GM12873 (cell line): Measurements from ENCODE around the gene PNKP.

Experiments used
- TF ChIP-seq, protein P1 (sequence below): IDR thresholded peaks from 2 replicates; pipeline ENCODE4 v1.5.1; 2012; ENCODE audit warnings: low read depth, mild to moderate bottlenecking, moderate library complexity, low read length, control low read depth; ENCODE audit not compliant: insufficient read depth; ENCODE audit errors: missing control alignments

The PNKP gene

DNA sequence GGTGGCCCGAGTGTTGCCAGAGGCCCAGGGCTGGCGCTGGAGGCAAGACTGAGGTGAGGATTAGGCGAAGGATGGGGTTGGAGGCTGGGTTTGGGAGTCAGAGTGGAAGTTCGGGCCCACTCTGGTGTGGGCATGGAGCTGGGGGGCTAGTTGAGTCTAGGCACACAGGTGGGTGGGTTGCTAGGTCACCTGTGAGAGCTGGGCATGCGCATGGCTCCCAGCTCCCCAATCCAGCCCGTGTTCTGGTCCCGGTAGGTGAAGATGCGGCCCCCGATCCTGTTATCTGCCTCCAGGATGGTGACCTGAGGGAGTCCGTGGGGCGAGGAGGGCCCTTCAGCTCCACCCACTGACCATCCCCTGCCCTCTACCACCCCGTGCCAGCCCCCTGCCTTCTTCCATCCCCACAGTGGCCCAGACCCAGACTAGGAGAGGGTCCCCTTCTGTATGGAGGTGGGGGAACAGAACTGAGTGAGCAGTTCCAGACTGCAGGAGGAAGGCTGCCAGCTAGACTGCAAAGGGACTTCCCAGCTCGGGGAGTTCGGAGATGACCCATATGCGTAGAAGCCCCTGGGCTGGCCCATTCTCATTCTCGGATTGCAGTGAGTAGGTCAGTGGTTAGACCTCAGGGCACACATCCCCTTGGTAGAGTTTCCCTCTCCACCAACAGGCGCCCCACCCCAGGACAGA lies 27.6 kb upstream of the PNKP start:
- TF ChIP-seq, protein P1, sequence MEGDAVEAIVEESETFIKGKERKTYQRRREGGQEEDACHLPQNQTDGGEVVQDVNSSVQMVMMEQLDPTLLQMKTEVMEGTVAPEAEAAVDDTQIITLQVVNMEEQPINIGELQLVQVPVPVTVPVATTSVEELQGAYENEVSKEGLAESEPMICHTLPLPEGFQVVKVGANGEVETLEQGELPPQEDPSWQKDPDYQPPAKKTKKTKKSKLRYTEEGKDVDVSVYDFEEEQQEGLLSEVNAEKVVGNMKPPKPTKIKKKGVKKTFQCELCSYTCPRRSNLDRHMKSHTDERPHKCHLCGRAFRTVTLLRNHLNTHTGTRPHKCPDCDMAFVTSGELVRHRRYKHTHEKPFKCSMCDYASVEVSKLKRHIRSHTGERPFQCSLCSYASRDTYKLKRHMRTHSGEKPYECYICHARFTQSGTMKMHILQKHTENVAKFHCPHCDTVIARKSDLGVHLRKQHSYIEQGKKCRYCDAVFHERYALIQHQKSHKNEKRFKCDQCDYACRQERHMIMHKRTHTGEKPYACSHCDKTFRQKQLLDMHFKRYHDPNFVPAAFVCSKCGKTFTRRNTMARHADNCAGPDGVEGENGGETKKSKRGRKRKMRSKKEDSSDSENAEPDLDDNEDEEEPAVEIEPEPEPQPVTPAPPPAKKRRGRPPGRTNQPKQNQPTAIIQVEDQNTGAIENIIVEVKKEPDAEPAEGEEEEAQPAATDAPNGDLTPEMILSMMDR: no peak

DNA sequence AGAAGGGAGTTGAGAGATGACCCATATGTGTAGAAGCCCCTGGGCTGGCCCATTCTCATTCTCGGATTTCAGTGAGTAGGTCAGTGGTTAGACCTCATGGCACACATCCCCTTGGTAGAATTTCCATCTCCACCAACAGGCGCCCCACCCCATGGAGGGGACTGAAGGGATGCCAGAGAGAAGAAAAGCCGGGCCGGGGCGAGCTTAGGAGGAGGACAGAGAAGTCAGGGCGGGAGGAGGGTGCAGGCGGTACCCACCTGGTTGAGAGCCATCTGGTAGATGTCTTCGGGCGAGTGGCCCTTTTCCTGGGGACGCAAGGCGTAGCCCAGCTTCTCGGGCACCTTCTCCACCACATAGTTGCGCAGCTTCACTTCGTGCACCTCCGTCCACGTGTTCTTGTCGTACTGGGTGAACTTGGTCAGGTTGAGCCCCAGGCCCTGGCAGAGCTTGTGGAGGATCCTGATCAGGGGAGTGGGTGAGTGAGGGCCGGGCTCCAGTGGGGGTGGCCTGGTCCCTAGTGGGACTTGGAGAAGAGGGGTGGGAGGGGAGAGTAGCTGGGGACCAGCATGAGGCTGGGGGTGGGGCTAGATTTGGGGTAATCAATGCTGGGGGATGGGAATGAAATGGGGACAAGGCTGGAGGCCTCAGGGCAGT lies 26.8 kb upstream of the PNKP start:
- TF ChIP-seq, protein P1: no peak

DNA sequence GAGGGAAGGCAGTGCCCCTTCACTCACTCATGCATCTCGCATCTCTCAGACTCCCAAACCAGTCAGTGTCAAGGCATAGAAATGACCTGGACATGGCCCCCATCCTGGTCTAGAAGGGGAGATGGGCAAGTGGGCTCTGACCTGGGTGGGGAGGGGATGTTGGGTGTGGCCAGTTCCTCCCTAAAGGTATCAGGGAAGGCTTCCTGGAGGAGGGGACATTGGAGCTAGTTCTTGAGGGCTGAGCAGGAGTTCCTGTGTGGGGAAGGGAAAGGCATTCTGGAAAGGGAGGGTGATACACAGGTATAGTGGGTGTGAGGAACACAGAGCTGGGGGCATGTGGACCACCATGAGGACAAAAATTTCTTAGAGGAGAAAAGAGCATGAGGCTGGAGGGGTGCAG lies 25.3 kb upstream of the PNKP start:
- TF ChIP-seq, protein P1: no peak

DNA sequence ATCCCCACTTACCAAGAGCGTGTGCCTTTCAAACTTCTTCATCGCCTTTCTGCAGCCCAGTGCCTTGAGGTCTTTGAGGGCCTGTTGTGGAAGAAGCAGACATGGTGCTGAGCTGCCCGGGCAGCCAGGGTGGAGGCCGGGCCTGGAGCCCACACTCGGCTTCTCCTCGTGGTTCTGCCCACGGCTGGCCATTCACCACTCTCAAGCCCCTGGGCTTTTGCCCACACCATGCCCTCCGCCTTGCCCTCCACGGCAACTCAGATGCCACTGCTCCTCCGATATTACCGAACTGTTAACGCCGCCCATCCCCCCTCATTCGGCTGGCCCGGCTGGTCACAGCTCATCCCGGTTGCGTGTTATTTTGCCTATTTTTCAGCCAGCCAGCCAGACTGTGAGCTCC lies 24.0 kb upstream of the PNKP start:
- TF ChIP-seq, protein P1: no peak

DNA sequence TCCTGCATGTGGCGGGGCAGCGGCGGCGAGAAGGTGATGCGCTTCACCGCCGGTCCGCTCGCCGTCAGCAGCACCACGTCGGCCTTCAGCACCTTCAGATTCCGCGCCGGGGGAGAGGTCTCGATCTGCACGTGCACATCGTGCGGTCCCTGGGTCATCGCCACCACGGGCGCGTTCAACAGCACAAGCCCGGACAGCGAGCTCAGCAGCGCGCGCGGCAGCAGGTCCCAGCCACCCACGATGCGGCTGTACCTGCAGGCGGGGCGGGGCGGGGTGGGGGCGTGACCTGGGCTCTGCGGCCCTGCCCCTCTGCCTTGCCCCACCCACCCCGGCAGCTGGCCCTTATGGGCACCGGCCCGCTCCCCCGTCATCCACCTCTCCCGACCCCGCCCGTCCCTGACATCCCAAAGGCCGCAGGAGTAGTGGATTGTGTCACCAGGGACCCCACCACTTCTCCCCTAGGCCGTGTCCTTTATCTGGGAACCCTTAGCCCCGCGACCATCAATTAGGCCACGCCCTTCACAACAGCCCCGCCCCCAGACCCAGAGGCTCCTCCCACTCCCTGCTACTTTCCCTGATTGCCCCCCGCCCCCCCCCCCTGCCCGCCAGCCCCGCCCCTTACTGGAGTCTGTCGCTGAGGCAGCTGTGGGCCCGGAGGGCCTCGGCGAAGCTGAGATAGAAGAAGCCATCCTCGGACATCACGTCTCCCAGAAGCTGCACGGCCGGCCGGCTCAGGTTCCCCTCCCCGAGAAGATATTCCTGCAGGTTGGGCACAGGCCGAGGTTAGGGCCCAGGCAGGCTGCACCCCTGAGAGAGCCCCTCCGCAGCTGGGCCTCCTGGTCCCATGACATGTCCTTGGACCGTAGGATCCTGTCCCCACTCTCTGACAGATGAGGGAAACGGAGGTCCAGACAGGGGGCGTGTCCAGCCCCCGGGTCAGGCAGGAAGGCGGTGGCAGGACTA lies 23.3 kb upstream of the PNKP start:
- TF ChIP-seq, protein P1: no peak

DNA sequence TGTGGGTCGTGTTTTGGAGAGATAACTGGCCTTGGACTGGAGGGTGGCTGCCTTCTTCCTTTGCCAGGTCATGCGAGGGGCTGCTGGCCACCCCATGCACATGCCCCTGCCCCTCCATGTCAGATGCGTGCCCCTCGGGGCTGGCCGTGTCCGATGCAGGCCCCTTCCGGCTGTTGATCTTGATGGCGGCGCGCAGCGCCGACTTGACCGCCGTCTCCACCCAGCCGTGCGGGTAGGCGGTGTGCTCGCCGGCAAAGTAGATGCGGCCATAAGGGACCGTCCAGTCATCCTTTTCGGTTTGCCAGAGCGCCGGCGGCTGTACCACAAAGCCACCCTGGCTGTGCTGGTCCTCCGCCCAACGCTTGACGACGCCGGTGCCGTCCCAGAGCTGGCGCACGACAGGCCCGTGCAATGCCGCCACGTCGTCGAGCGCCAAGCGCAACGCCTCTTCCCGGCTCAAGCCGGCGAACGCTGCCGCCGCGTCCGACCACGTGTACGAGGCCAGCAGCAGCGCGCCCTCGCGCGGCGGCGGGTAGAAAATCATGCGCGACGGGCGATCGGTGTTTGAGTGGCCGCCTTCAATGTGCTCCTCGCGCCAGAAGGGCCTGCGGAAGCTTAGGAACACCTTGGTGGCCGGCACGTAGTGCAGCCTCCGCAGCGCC lies 22.4 kb upstream of the PNKP start:
- TF ChIP-seq, protein P1: peak; percentile 71
